Neural progenitor cell (in vitro differentiated cells): ENCODE data around the gene C1QTNF3.

Experiments
- EZH2 ChIP-seq: fragments of 200-600 bp; sonication (generic); IDR thresholded peaks from 2 replicates; pipeline ENCODE4 v1.6.1; 2017; ENCODE audit warnings: antibody characterized with exemption, mild to moderate bottlenecking, moderate library complexity
- TF ChIP-seq, protein P1 (sequence below): fragments of 200-600 bp; sonication (generic); IDR thresholded peaks from 2 replicates; pipeline ENCODE4 v1.5.1; 2017; ENCODE audit warnings: antibody characterized with exemption, mild to moderate bottlenecking

DNA sequence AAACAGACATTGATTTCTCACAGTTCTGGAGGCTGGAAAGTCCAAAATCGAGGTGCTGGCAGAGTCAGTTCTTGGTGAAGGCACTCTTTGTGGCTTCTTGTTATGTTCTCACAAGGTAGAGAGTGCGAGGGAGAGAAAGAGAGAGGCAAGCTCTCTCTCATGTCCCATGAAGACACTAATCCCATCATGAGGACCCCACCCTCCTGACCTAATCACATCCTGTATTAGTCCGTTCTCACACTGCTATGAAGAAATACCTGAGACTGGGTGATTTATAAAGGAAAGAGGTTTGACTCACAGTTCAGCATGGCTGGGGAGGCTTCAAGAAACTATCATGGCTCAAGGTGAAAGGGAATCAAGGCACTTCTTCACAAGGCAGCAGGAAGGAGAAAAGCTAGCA is 29.5 kb downstream of the C1QTNF3 start:
- TF ChIP-seq, protein P1, sequence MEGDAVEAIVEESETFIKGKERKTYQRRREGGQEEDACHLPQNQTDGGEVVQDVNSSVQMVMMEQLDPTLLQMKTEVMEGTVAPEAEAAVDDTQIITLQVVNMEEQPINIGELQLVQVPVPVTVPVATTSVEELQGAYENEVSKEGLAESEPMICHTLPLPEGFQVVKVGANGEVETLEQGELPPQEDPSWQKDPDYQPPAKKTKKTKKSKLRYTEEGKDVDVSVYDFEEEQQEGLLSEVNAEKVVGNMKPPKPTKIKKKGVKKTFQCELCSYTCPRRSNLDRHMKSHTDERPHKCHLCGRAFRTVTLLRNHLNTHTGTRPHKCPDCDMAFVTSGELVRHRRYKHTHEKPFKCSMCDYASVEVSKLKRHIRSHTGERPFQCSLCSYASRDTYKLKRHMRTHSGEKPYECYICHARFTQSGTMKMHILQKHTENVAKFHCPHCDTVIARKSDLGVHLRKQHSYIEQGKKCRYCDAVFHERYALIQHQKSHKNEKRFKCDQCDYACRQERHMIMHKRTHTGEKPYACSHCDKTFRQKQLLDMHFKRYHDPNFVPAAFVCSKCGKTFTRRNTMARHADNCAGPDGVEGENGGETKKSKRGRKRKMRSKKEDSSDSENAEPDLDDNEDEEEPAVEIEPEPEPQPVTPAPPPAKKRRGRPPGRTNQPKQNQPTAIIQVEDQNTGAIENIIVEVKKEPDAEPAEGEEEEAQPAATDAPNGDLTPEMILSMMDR, result no peak
- TF ChIP-seq EZH2, result no peak
